NCI-H345 treated with DMSO at 0.1 percent for 48 hours (cell line): Measurements from ENCODE around the gene GRM8.

Experiments
- DNase-seq: peaks from one replicate; lab custom pipeline; 2025; ENCODE audit not compliant: unreplicated experiment; lab: John Stamatoyannopoulos, UW

Gene GRM8

GRCh38 chr7:127035203-127035849, 217.4 kb downstream of the GRM8 start:
- no peak for DNase-seq

GRCh38 chr7:127034186-127034806, 218.4 kb downstream of the GRM8 start:
- no peak for DNase-seq

- no peak for DNase-seq
Measured at GRCh38 chr7:127029823-127030222, 222.9 kb downstream of the GRM8 start.

- DNase-seq, result no peak
Measured at GRCh38 chr7:127021857-127022256, 230.9 kb downstream of the GRM8 start.

- DNase-seq, result no peak
Measured at GRCh38 chr7:127021019-127021738, 231.6 kb downstream of the GRM8 start.

GRCh38 chr7:127018889-127019288, 233.9 kb downstream of the GRM8 start:
- DNase-seq, result no peak

GRCh38 chr7:127017196-127017595, 235.5 kb downstream of the GRM8 start:
- DNase-seq, result no peak

GRCh38 chr7:127000725-127001124, 252.0 kb downstream of the GRM8 start:
- DNase-seq, result no peak

GRCh38 chr7:126996659-126997058, 256.1 kb downstream of the GRM8 start:
- no peak for DNase-seq

- DNase-seq, result no peak
Measured at GRCh38 chr7:126993626-126994213, 259.0 kb downstream of the GRM8 start.

- DNase-seq, result no peak
Measured at GRCh38 chr7:126988022-126988421, 264.7 kb downstream of the GRM8 start.

- DNase-seq, result no peak
Measured at GRCh38 chr7:126979722-126980121, 273.0 kb downstream of the GRM8 start.

GRCh38 chr7:126978865-126979264, 273.9 kb downstream of the GRM8 start:
- DNase-seq, result no peak

- DNase-seq, result no peak
Measured at GRCh38 chr7:126973066-126973465, 279.7 kb downstream of the GRM8 start.

- DNase-seq, result no peak
Measured at GRCh38 chr7:126972571-126972970, 280.2 kb downstream of the GRM8 start.

- no peak for DNase-seq
Measured at GRCh38 chr7:126959649-126960048, 293.1 kb downstream of the GRM8 start.

- no peak for DNase-seq
Measured at GRCh38 chr7:126958367-126958766, 294.4 kb downstream of the GRM8 start.

- no peak for DNase-seq
Measured at GRCh38 chr7:126957443-126957842, 295.3 kb downstream of the GRM8 start.

GRCh38 chr7:126953461-126953860, 299.3 kb downstream of the GRM8 start:
- no peak for DNase-seq

- no peak for DNase-seq
Measured at GRCh38 chr7:126948664-126949063, 304.1 kb downstream of the GRM8 start.

- no peak for DNase-seq
Measured at GRCh38 chr7:126940723-126941307, 311.9 kb downstream of the GRM8 start.

GRCh38 chr7:126937171-126937570, 315.6 kb downstream of the GRM8 start:
- DNase-seq, result no peak
